Activated CD4-positive, alpha-beta memory T cell treated with anti-CD3 and anti-CD28 coated beads for 36 hours (primary cell): ENCODE measurements around the gene CCDC18. TPM values are rescaled to one million over a fixed set of nuclear protein-coding genes. Genes with fewer than 3 reads are reported as not detected.

Experiments
- CTCF ChIA-PET: fragments of 350-600 bp; sonication (Branson Sonifier 250); formaldehyde crosslinking; loops from one replicate; lab custom pipeline; 2021; ENCODE audit warnings: antibody characterized with exemption, inconsistent platforms; lab: Charles Lee
- POLR2A ChIA-PET: fragments of 350-600 bp; sonication (Branson Sonifier 250); formaldehyde crosslinking; loops from one replicate; lab custom pipeline; 2021; ENCODE audit warnings: antibody characterized with exemption; lab: Charles Lee
- DNase-seq: peaks from one replicate; pipeline ENCODE4 v3.0.0-alpha.2; 2020
- H3K27ac Mint-ChIP-seq: one replicate; pipeline ENCODE4 v1.8.0; 2021; ENCODE audit warnings: mixed read lengths
- H3K27me3 Mint-ChIP-seq: one replicate; pipeline ENCODE4 v1.8.0; 2021; ENCODE audit warnings: mixed read lengths
- H3K36me3 Mint-ChIP-seq: one replicate; pipeline ENCODE4 v1.8.0; 2021; ENCODE audit warnings: mixed read lengths
- H3K4me1 Mint-ChIP-seq: one replicate; pipeline ENCODE4 v1.8.0; 2021; ENCODE audit warnings: low read depth, mixed read lengths
- H3K4me3 Mint-ChIP-seq: one replicate; pipeline ENCODE4 v1.8.0; 2021; ENCODE audit warnings: mild to moderate bottlenecking, mixed read lengths
- H3K9me3 Mint-ChIP-seq: one replicate; pipeline ENCODE4 v1.8.0; 2021; ENCODE audit warnings: mixed read lengths
- intact Hi-C: fragments of 100-400 bp; cut with micrococcal nuclease; formaldehyde crosslinking; loops from one replicate; pipeline ENCODE4 v1.15.1; 2023
- total RNA-seq, 2 experiments: library from RNA; stranded (reverse); gene quantifications; one replicate each; pipeline ENCODE4 v1.2.3, GENCODE V29; 2021

CCDC18 gene
- total RNA-seq, 2 experiments from 2014 or later, result 23.6 to 24.2 TPM

DNA sequence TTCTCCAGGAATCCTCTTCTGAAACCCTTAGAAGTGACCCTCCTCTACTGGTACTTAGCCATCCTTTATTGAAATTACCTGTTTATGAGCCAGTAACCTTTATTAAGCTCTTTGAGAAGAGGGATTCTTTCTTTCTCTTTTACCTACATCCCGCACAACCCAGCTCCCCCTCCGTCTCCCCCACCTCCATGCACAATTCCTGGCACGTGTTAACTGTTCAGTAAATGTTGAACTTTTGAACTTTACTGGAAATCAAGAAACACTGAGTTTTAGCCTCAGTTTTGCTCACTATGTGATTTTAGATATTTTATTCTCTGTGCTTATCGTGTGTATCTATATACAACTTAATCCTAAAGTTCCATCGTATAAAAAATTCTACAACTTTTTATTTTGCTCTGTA is 2.1 kb upstream of the CCDC18 start:
- Mint-ChIP-seq H3K9me3 (no peaks in the 10 kb centered on the region), H3K4me1 (peaks cover 58% of the 10 kb centered on the region), H3K36me3 (peaks cover 31% of the 10 kb centered on the region), H3K27ac (no peak overlapping the region), H3K27me3 (no peaks in the 10 kb centered on the region), H3K4me3 (peak overlapping the region; percentile 88)
- no peak for DNase-seq
- ChIA-PET POLR2A (interaction anchor here (0.6 to 1.6 kb wide), 2 partner anchors 14 to 52 kb away, joined by 3 read pairs; no protein-coding TSS in a partner anchor), CTCF (interaction anchor here (1.0 to 1.1 kb wide), 2 partner anchors 14 to 98 kb away, joined by 3 to 5 read pairs; no protein-coding TSS in a partner anchor)
- intact Hi-C loops, result loop anchor here (2.0 to 5.0 kb wide), 2 partner anchors 24 to 196 kb away; no protein-coding TSS in a partner anchor

DNA sequence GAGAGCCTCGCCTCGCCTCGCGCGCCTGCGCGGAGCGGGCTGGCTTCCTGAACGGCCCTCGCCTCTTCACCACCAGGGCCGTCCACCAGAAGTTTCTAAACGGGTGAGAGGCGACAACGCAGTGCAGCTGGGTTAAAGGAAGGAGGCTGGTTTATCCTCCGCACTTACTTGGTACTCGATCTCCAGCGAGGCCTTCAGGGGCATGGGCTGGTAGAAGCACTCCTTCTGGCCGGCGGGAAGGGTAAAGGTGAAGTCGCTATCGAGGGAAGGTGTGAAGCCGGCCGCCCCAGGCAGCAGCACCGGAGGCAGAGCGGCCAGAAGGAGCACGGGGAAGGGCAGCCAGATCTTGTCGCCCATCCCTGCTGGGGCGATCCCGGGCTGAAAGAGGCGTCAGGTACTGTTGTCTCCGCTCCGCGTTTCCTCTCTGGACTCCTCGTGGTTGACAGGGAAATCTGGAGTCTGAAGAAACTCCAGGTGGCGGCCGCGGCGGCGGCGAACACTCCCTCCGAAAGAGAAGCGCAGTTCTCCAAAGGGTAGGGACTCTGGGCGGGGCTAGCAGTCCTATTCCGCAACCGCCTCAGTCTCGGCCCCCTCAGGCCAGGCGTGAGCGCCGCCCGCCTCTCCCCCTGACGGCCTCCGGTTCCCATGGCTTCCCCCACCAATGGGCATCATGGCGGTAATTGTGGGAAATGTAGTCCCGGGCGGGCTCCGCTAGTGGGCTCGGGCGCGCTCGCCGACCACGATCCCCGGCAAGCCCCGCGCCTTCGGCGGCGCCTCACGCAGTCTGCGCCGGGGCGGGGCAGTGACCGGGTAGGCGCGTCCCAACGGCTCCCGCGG is 420 bp upstream of the CCDC18 start, which contains the start of gene TMED5:
Gene TMED5, minus strand, starts transcription at position 528 of the 837 bp plus-strand sequence. Its CDS starts 171 bp downstream, at position 357.
- intact Hi-C loops, result loop anchor here (1.0 to 10.0 kb wide), 12 partner anchors 9 to 695 kb away; partner anchors contain the start of genes DIPK1A, DNTTIP2, DR1 and MTF2
- peaks cover 57% of the 10 kb centered on the region for H3K4me1 Mint-ChIP-seq
- ChIA-PET CTCF (no interaction called here), POLR2A (interaction anchor here (1.0 to 1.6 kb wide), 2 partner anchors 9 to 16 kb away, joined by 3 to 4 read pairs; no protein-coding TSS in a partner anchor)
- peak within 1 kb of the TSS; percentile 97 for H3K27ac Mint-ChIP-seq
- H3K4me3 Mint-ChIP-seq, result peak within 1 kb of the TSS; percentile 88
- peaks cover 28% of the 10 kb centered on the region for H3K36me3 Mint-ChIP-seq
- H3K27me3 Mint-ChIP-seq, result no peaks in the 10 kb centered on the region
- H3K9me3 Mint-ChIP-seq, result no peaks in the 10 kb centered on the region
- DNase-seq, result peak; percentile 98

DNA sequence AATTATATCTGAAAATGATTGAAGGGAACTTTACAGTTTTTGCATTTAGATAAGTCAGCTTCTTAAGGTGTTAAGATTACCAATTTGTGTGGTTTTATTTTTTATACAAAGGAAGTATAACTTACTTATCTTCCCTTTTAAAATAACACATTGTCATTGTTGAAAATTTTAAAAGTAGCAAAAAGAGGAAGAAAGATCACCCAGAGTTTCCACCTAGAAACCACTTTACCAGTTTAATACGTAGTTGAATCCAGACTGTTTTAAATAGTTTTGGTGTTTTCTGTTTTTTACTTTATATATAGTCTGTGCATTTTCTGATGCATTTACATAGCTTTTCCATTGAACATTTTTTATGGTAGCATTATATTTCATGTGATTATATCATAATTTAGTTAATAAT is 6.1 kb downstream of the CCDC18 start:
- Mint-ChIP-seq H3K4me1 (peaks cover 29% of the 10 kb centered on the region), H3K27ac (no peak overlapping the region), H3K36me3 (peaks cover 28% of the 10 kb centered on the region), H3K4me3 (no peak overlapping the region), H3K27me3 (no peaks in the 10 kb centered on the region), H3K9me3 (no peaks in the 10 kb centered on the region)
- ChIA-PET CTCF (no interaction called here), POLR2A (no interaction called here)
- no peak for DNase-seq
- intact Hi-C loops, result loop anchor here (10.0 kb wide), 1 partner anchor 688 kb away; the partner anchor contains the start of gene DNTTIP2

DNA sequence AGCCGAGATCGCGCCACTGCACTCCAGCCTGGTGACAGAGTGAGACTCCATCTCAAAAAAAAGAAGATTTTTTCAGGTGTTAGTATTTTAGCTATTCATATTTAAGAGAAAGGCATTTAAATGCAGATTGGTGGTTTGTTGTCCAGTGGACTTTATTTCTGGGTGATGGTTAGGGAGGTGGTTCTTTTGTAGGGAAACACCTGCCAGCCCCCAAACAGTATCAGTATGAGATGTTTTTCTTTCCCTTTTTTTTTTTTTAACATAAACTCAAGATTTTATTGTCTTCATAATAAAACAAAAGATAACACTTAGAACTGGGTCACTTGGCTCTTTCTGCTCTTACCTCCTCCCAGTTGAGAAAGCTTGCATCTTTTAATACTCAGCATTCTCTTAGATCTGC is 9.9 kb downstream of the CCDC18 start:
- Mint-ChIP-seq H3K4me1 (peaks cover 8% of the 10 kb centered on the region), H3K9me3 (no peaks in the 10 kb centered on the region), H3K27me3 (no peaks in the 10 kb centered on the region), H3K36me3 (peaks cover 31% of the 10 kb centered on the region), H3K4me3 (no peak overlapping the region), H3K27ac (no peak overlapping the region)
- ChIA-PET CTCF (no interaction called here), POLR2A (no interaction called here)
- no peak for DNase-seq
- intact Hi-C loops, result no loop called here

DNA sequence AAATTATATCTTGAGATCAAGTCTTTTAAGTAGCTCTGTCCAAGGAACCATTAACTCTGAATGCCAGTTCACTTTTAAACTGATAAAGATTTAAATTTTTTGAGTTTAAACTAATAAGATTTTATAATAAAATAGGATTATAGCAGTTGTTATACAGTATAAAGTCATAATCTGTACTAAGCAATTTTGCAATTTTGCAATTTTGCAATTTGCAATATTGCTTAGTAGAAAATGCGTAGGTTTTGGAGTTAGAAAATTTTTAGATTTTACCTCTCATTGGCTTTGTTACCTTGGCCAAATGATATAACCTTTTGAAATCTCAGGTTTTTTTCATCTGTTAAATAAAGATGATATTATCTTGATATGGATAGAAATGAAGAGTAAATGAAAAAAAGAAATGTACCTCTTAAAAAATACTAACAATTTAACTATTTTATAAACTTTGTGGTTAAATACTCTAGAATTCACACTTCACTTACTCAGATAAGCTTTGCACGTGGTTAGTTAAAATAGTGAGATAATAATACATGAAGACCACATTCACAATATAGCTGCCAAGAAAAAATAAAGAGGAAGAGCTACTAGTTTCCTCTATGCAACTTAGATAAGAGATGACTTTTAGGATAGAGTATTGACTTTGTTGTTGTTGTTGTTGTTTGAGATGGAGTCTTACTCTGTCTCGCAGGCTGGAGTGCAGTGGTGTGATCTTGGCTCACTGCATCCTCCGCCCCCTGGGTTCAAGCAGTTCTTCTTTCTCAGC is 13.9 kb downstream of the CCDC18 start:
- intact Hi-C loops, result no loop called here
- Mint-ChIP-seq H3K4me1 (peaks cover 3% of the 10 kb centered on the region), H3K4me3 (no peak overlapping the region), H3K36me3 (peaks cover 32% of the 10 kb centered on the region), H3K27ac (no peak overlapping the region), H3K9me3 (no peaks in the 10 kb centered on the region), H3K27me3 (no peaks in the 10 kb centered on the region)
- DNase-seq, result no peak
- CTCF ChIA-PET, result interaction anchor here (1.4 kb wide), 1 partner anchor 12 kb away, joined by 3 read pairs; no protein-coding TSS in a partner anchor
- POLR2A ChIA-PET, result no interaction called here

DNA sequence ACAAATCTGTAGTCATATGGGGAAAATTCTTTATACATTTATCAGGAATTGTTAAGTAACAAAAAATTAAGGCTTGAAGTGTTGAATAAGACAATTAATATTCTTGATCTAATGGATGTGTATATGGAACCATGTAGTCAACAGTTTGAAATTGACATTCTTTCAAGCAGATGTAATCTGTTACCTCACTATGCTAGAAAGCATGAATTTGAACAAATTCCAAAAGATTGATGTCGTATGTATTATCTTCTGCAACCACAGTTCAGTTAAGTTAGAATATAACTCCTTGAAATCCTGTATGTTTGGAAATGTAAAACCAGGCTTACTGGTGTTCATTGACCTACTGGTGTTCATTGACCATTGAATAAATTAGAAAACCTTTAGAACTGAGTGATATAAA is 16.1 kb downstream of the CCDC18 start:
- ChIA-PET POLR2A (no interaction called here), CTCF (no interaction called here)
- Mint-ChIP-seq H3K27ac (no peak overlapping the region), H3K27me3 (no peaks in the 10 kb centered on the region), H3K36me3 (peaks cover 23% of the 10 kb centered on the region), H3K4me3 (no peak overlapping the region), H3K4me1 (no peaks in the 10 kb centered on the region), H3K9me3 (no peaks in the 10 kb centered on the region)
- intact Hi-C loops, result no loop called here
- no peak for DNase-seq

DNA sequence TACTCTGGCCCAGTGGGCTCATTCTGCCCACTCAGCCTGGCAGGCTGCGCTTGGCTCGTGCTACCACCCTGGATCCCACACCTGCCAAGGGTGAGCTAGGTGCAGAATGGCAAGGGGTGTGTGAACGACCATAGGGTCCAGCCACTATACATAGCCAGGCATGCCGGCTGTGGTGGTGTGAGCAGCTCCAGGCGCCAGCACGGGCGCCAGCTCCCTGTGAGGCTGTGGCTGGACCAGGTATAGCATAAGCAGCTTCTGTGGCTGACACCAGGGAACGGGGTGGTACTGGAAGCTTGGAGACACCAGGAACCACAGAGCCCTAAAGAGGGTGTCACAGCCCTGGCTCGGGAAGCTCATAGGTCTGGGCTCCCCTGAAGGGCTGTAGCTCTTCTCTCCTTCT is 18.6 kb downstream of the CCDC18 start:
- no peak overlapping the region for H3K27ac Mint-ChIP-seq
- no peaks in the 10 kb centered on the region for H3K9me3 Mint-ChIP-seq
- no peaks in the 10 kb centered on the region for H3K4me1 Mint-ChIP-seq
- no peak for DNase-seq
- intact Hi-C loops, result no loop called here
- no peaks in the 10 kb centered on the region for H3K27me3 Mint-ChIP-seq
- CTCF ChIA-PET, result no interaction called here
- no peak overlapping the region for H3K4me3 Mint-ChIP-seq
- peaks cover 18% of the 10 kb centered on the region for H3K36me3 Mint-ChIP-seq
- POLR2A ChIA-PET, result no interaction called here

DNA sequence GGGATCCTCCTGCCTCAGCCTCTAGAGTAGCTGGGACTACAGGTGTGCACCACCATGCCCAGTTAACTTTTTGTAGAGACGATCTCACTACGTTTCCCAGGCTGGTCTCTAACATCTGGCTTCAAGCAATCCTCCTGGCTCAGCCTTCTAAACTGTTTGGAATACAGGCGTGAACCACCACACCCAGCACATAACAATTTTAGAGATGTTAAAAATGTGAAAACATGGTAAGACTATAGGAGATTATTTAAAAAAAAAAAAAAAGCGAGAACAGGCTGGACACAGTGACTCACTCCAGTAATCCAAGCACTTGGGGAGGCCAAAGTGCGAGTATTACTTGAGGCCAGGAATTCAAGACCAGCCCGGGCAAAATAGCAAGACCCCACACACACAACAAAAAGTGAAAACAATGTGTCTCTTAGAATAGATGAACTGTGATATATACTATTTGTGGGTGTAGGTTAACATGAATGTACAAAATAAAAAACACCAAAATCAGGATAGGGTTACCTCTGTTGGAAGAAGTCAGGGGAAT is 19.6 kb downstream of the CCDC18 start:
- Mint-ChIP-seq H3K36me3 (peaks cover 16% of the 10 kb centered on the region), H3K4me1 (no peaks in the 10 kb centered on the region), H3K27me3 (no peaks in the 10 kb centered on the region), H3K27ac (no peak overlapping the region), H3K4me3 (no peak overlapping the region), H3K9me3 (no peaks in the 10 kb centered on the region)
- DNase-seq, result no peak
- ChIA-PET POLR2A (no interaction called here), CTCF (interaction anchor here (0.5 to 0.6 kb wide), 2 partner anchors 45 to 319 kb away, joined by 3 to 4 read pairs; no protein-coding TSS in a partner anchor)
- intact Hi-C loops, result no loop called here

DNA sequence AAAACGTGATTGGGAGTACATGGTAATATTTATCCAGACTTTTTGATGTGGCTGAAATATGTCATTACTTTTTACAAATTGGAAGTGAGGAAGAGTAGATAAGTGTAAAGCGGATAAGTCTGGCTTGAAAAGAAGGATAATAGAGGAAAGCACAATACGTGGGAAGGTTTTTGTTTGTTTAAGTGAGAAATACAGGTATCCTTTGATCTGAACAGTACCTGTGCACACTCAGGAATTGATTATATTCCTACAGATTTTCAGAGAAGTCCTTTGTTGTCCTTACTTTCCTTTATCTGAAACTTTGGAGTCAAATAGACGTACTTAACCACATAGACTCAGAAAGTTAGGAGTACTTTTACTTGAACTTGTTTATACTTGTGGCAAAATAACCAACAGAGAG is 20.2 kb downstream of the CCDC18 start:
- CTCF ChIA-PET, result no interaction called here
- H3K4me1 Mint-ChIP-seq, result no peaks in the 10 kb centered on the region
- no peak overlapping the region for H3K27ac Mint-ChIP-seq
- H3K9me3 Mint-ChIP-seq, result no peaks in the 10 kb centered on the region
- H3K27me3 Mint-ChIP-seq, result no peaks in the 10 kb centered on the region
- intact Hi-C loops, result no loop called here
- no peak overlapping the region for H3K4me3 Mint-ChIP-seq
- no peak for DNase-seq
- POLR2A ChIA-PET, result no interaction called here
- peaks cover 14% of the 10 kb centered on the region for H3K36me3 Mint-ChIP-seq

DNA sequence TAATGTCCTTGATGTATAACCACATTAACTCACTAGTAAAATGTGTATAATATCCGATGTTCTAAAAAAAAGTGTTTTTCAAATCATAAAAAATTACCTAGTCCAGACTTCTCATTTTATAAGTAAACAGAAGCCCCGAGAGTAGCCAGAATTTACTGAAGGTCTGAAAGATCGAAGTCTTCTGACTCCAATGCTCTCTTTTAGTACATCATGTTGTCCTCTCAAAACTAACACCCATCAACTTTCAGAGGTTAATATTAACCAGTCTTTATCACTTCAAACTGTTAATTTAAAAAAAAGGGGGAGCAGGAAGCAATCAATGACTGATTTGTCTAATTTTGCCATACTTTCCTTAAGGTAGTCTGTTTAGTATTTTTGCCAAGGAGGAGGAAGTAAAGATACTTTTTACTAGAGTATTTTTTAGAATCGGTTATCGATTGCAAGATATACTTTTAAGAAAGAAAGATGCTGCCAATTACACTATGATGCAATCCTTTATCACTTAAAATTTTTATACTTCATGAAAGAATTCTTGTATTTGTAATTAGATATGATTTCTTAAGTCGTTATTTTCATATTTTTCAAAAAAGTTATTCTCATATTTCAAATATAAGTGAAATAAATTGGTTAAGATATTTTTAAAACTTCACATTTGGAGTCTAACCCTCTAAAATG is 25.5 kb downstream of the CCDC18 start:
- no peak overlapping the region for H3K27ac Mint-ChIP-seq
- no peaks in the 10 kb centered on the region for H3K9me3 Mint-ChIP-seq
- ChIA-PET CTCF (no interaction called here), POLR2A (no interaction called here)
- H3K27me3 Mint-ChIP-seq, result no peaks in the 10 kb centered on the region
- intact Hi-C loops, result no loop called here
- DNase-seq, result no peak
- H3K36me3 Mint-ChIP-seq, result peaks cover 15% of the 10 kb centered on the region
- no peaks in the 10 kb centered on the region for H3K4me1 Mint-ChIP-seq
- no peak overlapping the region for H3K4me3 Mint-ChIP-seq

DNA sequence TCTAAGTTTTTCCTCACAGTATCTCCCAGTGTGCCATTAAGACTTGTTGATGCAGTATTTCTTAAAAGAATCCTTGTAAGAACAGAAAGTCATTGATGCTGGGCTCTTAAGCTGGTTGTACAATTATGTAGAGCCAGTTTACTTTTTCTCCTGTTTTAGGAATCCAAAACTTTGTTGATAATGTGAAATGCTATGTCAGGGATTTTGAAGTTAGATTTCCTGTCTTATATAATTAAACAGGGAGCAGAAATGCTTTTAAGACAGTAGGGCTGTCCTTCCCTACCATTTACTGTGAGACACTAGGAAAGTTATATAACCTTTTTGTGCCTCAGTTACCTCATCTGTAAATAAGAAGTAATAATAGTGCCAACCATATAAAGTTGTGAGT is 26.0 kb downstream of the CCDC18 start:
- no peak for DNase-seq
- H3K4me1 Mint-ChIP-seq, result no peaks in the 10 kb centered on the region
- ChIA-PET CTCF (no interaction called here), POLR2A (no interaction called here)
- no peaks in the 10 kb centered on the region for H3K9me3 Mint-ChIP-seq
- no peaks in the 10 kb centered on the region for H3K27me3 Mint-ChIP-seq
- intact Hi-C loops, result no loop called here
- H3K4me3 Mint-ChIP-seq, result no peak overlapping the region
- no peak overlapping the region for H3K27ac Mint-ChIP-seq
- H3K36me3 Mint-ChIP-seq, result peaks cover 15% of the 10 kb centered on the region
